Parathyroid adenoma (tissue), 2 donors: ENCODE data around the gene TRDN.
A peak's percentile ranks its signal among the peaks of the same experiment; 100 is the strongest.

Experiments
- H2AFZ ChIP-seq: fragments of 300-600 bp; sonication (generic); one replicate; pipeline ENCODE4 v1.7.0; 2017; ENCODE audit warnings: antibody characterized with exemption, mild to moderate bottlenecking
- H3K27ac ChIP-seq: fragments of 300-600 bp; sonication (generic); one replicate; pipeline ENCODE4 v1.7.0; 2017
- H3K27me3 ChIP-seq: fragments of 300-600 bp; sonication (generic); one replicate; pipeline ENCODE4 v1.7.0; 2017; ENCODE audit warnings: low read length; ENCODE audit not compliant: control insufficient read depth, insufficient read depth
- H3K36me3 ChIP-seq: fragments of 300-600 bp; sonication (generic); one replicate; pipeline ENCODE4 v1.7.0; 2017; ENCODE audit warnings: low read length; ENCODE audit not compliant: control insufficient read depth, insufficient read depth
- H3K4me1 ChIP-seq: fragments of 300-600 bp; sonication (generic); one replicate; pipeline ENCODE4 v1.7.0; 2017; ENCODE audit warnings: control low read depth
- H3K4me2 ChIP-seq: fragments of 300-600 bp; sonication (generic); one replicate; pipeline ENCODE4 v1.7.0; 2017; ENCODE audit warnings: low read length
- H3K4me3 ChIP-seq: fragments of 300-600 bp; sonication (generic); one replicate; pipeline ENCODE4 v1.7.0; 2017; ENCODE audit warnings: low read depth, low read length
- H3K79me2 ChIP-seq: fragments of 300-600 bp; sonication (generic); one replicate; pipeline ENCODE4 v1.7.0; 2017; ENCODE audit warnings: control low read depth
- H3K9ac ChIP-seq: fragments of 300-600 bp; sonication (generic); one replicate; pipeline ENCODE4 v1.7.0; 2017; ENCODE audit warnings: mild to moderate bottlenecking
- H3K9me3 ChIP-seq: fragments of 300-600 bp; sonication (generic); one replicate; pipeline ENCODE4 v1.7.0; 2017; ENCODE audit warnings: low read length; ENCODE audit not compliant: control insufficient read depth
- TF ChIP-seq, protein P1 (sequence below): fragments of 300-600 bp; sonication (generic); IDR thresholded peaks from one replicate; pipeline ENCODE4 v1.7.0; 2017; ENCODE audit warnings: antibody characterized with exemption, mild to moderate bottlenecking
- donor health status: primary hyperparathyroidism.

The TRDN gene

DNA sequence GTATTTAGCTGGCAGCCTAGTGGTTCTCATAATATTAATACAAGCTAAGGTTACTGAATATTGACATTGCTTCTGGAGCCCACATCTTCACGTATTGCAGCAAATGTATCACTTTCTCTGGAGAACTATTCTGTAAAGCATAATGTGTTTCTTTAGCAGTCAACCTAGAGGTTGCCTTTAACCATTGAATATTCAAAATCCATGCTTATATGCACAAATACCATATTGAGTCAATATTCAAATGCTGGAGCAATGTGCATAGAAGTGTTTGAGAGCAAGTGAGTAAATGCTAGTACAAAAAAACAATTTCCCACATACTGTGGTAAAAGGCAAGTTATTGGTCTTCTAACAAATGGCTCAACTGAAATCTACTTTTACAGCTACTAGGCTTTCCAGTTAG lies 231.8 kb downstream of the TRDN start:
- no peak overlapping the region for H3K4me2 ChIP-seq
- H3K9ac ChIP-seq: no peak overlapping the region
- no peaks in the 10 kb centered on the region for H3K27me3 ChIP-seq
- H3K36me3 ChIP-seq: no peaks in the 10 kb centered on the region
- no peak overlapping the region for H3K4me3 ChIP-seq
- H3K27ac ChIP-seq: no peak overlapping the region
- no peaks in the 10 kb centered on the region for H3K4me1 ChIP-seq
- H3K79me2 ChIP-seq: no peaks in the 10 kb centered on the region
- H3K9me3 ChIP-seq: no peaks in the 10 kb centered on the region
- H2AFZ ChIP-seq: no peak overlapping the region
- TF ChIP-seq, protein P1, sequence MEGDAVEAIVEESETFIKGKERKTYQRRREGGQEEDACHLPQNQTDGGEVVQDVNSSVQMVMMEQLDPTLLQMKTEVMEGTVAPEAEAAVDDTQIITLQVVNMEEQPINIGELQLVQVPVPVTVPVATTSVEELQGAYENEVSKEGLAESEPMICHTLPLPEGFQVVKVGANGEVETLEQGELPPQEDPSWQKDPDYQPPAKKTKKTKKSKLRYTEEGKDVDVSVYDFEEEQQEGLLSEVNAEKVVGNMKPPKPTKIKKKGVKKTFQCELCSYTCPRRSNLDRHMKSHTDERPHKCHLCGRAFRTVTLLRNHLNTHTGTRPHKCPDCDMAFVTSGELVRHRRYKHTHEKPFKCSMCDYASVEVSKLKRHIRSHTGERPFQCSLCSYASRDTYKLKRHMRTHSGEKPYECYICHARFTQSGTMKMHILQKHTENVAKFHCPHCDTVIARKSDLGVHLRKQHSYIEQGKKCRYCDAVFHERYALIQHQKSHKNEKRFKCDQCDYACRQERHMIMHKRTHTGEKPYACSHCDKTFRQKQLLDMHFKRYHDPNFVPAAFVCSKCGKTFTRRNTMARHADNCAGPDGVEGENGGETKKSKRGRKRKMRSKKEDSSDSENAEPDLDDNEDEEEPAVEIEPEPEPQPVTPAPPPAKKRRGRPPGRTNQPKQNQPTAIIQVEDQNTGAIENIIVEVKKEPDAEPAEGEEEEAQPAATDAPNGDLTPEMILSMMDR: no peak

DNA sequence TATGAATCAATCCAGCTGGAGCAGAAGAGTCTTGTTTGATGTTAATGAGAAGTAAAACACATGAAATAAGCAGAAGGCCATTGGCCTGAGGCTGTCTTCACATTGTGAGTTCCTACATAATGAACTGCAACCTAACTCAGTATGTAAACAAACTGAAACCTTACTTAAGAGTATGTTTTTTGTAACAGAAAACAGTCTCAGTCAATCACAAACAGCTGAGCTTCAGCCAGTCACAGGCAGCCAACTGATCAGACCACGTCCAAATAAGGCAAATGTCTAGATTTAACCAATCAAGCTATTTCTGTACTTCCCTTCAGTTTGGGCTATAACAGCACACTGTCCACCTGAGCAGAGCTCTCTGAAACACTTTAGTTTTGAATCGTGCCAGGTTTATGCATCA lies 234.7 kb downstream of the TRDN start:
- Histone ChIP-seq H3K4me1 (no peaks in the 10 kb centered on the region), H3K9ac (no peak overlapping the region), H3K27ac (no peak overlapping the region), H3K27me3 (no peaks in the 10 kb centered on the region), H3K9me3 (no peaks in the 10 kb centered on the region), H3K4me2 (no peak overlapping the region), H3K4me3 (no peak overlapping the region), H2AFZ (peak overlapping the region; percentile 75), H3K36me3 (no peaks in the 10 kb centered on the region), H3K79me2 (no peaks in the 10 kb centered on the region)
- TF ChIP-seq, protein P1: no peak

DNA sequence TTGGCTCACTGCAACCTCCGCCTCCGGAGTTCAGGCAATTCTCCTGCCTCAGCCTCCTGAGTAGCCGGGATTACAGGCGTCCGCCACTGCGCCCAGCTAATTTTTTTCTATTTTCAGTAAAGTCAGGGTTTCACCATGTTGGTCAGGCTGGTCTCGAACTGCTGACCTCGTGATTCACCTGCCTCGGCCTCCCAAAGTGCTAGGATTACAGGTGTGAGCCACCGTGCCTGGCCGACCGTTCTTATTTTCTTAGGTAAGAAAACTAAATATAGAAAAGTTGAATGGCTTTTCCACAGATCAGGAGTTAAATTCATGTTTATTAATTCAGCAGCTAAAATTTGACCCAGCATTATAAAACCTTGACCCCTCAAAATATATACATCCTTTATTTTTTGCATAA lies 238.7 kb downstream of the TRDN start:
- H3K4me3 ChIP-seq: no peak overlapping the region
- TF ChIP-seq, protein P1: no peak
- no peak overlapping the region for H3K9ac ChIP-seq
- no peaks in the 10 kb centered on the region for H3K36me3 ChIP-seq
- H3K27ac ChIP-seq: no peak overlapping the region
- H2AFZ ChIP-seq: no peak overlapping the region
- H3K4me1 ChIP-seq: no peaks in the 10 kb centered on the region
- H3K4me2 ChIP-seq: no peak overlapping the region
- H3K27me3 ChIP-seq: no peaks in the 10 kb centered on the region
- no peaks in the 10 kb centered on the region for H3K9me3 ChIP-seq
- H3K79me2 ChIP-seq: no peaks in the 10 kb centered on the region

DNA sequence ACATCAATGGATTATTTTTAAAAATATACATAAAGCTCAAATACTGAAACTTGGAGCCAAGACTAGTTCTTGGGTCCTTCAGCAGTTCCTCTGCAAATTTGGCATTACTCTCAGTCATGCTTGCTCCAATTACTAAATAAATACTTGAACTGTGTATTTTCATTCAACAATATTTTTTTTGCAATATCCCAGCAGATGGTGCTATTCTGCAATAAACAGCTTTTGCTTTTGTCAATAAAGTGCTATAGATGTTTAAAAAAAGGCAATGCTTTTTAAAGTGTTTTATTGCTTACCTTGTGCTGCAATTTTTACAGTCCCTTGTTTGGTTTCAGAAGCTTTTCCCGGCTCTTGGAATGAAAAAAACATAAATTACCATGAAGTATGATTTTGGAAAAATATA lies 243.4 kb downstream of the TRDN start:
- TF ChIP-seq, protein P1: peak; percentile 48
- no peaks in the 10 kb centered on the region for H3K36me3 ChIP-seq
- H3K4me3 ChIP-seq: no peak overlapping the region
- no peaks in the 10 kb centered on the region for H3K27me3 ChIP-seq
- no peaks in the 10 kb centered on the region for H3K4me1 ChIP-seq
- no peak overlapping the region for H3K9ac ChIP-seq
- H3K4me2 ChIP-seq: no peak overlapping the region
- H2AFZ ChIP-seq: no peak overlapping the region
- no peaks in the 10 kb centered on the region for H3K79me2 ChIP-seq
- no peaks in the 10 kb centered on the region for H3K9me3 ChIP-seq
- H3K27ac ChIP-seq: no peak overlapping the region

DNA sequence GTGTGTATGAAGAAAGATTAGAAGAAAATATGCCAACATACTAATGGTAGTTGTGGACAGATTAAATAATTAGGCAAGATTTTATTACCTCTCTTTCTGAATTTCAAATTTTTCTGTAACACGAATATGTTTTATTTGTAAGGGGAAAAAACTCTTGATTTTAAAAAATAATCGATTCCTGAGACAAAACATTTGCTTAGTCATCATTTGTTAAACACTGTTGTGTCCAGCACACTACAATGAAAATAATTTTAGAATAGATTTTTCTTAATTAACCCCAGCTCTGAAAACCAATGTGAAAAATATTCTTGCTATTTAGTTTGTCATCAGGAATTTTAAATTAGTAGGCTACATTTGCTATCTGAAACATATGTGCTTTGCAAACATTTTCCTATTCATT lies 253.0 kb downstream of the TRDN start:
- no peak overlapping the region for H3K27ac ChIP-seq
- H3K9me3 ChIP-seq: no peaks in the 10 kb centered on the region
- H3K4me2 ChIP-seq: no peak overlapping the region
- H3K79me2 ChIP-seq: no peaks in the 10 kb centered on the region
- no peak overlapping the region for H3K4me3 ChIP-seq
- no peaks in the 10 kb centered on the region for H3K27me3 ChIP-seq
- H2AFZ ChIP-seq: no peak overlapping the region
- H3K9ac ChIP-seq: no peak overlapping the region
- no peaks in the 10 kb centered on the region for H3K36me3 ChIP-seq
- TF ChIP-seq, protein P1: no peak
- no peaks in the 10 kb centered on the region for H3K4me1 ChIP-seq
